Bronchial epithelial cell (primary cell): Measurements from ENCODE around the gene BTBD7. TPM values are rescaled to one million over a fixed set of nuclear protein-coding genes. Genes with fewer than 3 reads are reported as not detected.

Experiments
- DNase-seq: peaks from one replicate; pipeline ENCODE4 v3.0.0-alpha.2; 2010; ENCODE audit warnings: low read depth
- FAIRE-seq: peaks from 2 replicates; lab custom pipeline; 2011; peaks lifted over from hg19 to GRCh38; lab: Jason Lieb, UNC
- H3K27me3 ChIP-seq: 2 replicates; pipeline ENCODE4 v1.5.1; 2011; ENCODE audit warnings: low read length; ENCODE audit not compliant: control insufficient read depth, insufficient read depth
- H3K36me3 ChIP-seq: 2 replicates; pipeline ENCODE4 v1.5.1; 2011; ENCODE audit warnings: low read length; ENCODE audit not compliant: control insufficient read depth, insufficient read depth
- H3K4me3 ChIP-seq: 2 replicates; pipeline ENCODE4 v1.5.1; 2011; ENCODE audit warnings: mild to moderate bottlenecking, low read depth, low read length, control low read depth
- CTCF ChIP-seq: IDR thresholded peaks from 2 replicates; pipeline ENCODE4 v1.5.1; 2011; ENCODE audit warnings: mild to moderate bottlenecking, moderate library complexity, low read length, control low read depth, inconsistent platforms; ENCODE audit not compliant: insufficient read depth, severe bottlenecking
- total RNA-seq: library from RNA; depleted of rRNA; stranded (reverse); fragments of >200 nt; gene quantifications from 2 replicates; pipeline ENCODE4 v1.2.1, GENCODE V29; 2014

The BTBD7 gene
- total RNA-seq, 1 donor from 2014 or later = 20.3 TPM

GRCh38 chr14:93280743-93281142 lies 52.1 kb downstream of the BTBD7 start:
- Histone ChIP-seq H3K4me3 (no peak overlapping the region), H3K36me3 (peaks cover 1% of the 10 kb centered on the region), H3K27me3 (no peaks in the 10 kb centered on the region)
- no peak for DNase-seq
- no peak for TF ChIP-seq CTCF
- no peak for FAIRE-seq

- Histone ChIP-seq H3K36me3 (peaks cover 1% of the 10 kb centered on the region), H3K4me3 (no peak overlapping the region), H3K27me3 (no peaks in the 10 kb centered on the region)
- FAIRE-seq (no peak), DNase-seq (no peak)
- TF ChIP-seq CTCF = no peak
Measured at GRCh38 chr14:93276031-93276716, 56.7 kb downstream of the BTBD7 start.

- FAIRE-seq = no peak
- peaks cover 1% of the 10 kb centered on the region for H3K36me3 ChIP-seq
- TF ChIP-seq CTCF = no peak
- H3K27me3 ChIP-seq = no peaks in the 10 kb centered on the region
- H3K4me3 ChIP-seq = no peak overlapping the region
- DNase-seq = peak; percentile 36
Measured at GRCh38 chr14:93274055-93274806, 58.6 kb downstream of the BTBD7 start.

- FAIRE-seq (no peak), DNase-seq (no peak)
- no peak for TF ChIP-seq CTCF
- Histone ChIP-seq H3K27me3 (no peaks in the 10 kb centered on the region), H3K36me3 (no peaks in the 10 kb centered on the region), H3K4me3 (no peak overlapping the region)
Measured at GRCh38 chr14:93271111-93271510, 61.7 kb downstream of the BTBD7 start.

GRCh38 chr14:93269341-93270068 lies 63.3 kb downstream of the BTBD7 start:
- H3K36me3 ChIP-seq = no peaks in the 10 kb centered on the region
- TF ChIP-seq CTCF = no peak
- FAIRE-seq = peak; percentile 52
- H3K27me3 ChIP-seq = no peaks in the 10 kb centered on the region
- peak; percentile 79 for DNase-seq
- H3K4me3 ChIP-seq = no peak overlapping the region
